Measurements from ENCODE around the gene PRSS53.

Gene PRSS53

DNA sequence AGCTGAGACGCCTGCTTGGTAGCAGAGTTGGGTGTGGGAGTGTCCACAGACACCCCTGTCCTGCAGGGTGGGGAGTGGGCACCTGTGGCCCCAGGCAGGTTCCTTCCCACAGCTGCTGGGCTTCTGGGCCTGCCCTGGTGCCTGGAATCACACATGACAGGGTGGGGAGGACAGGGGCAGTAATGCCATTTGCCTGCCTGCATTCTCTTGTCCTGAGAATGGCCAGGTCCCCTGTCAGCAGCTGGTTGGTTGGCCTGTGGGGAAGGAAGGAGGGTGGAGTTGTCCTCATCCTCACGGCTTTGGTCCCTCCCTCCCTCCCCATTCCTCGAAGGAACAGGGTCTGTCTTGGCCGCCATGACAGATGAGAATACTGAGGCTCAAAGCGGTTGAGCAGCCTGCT lies 5.2 kb downstream of the PRSS53 start:
- H2AFZ ChIP-seq (ENCODE audit: low read depth, low read length), result no peak overlapping the region
- H3K27me3 ChIP-seq (ENCODE audit: insufficient read depth, low read length), result no peaks in the 10 kb centered on the region
- no peak overlapping the region for H3K4me3 ChIP-seq (ENCODE audit: low read length)
- no peaks in the 10 kb centered on the region for H3K4me1 ChIP-seq (ENCODE audit: insufficient read depth, low read length)
- no peaks in the 10 kb centered on the region for H3K9me3 ChIP-seq (ENCODE audit: low read length)
- peaks cover 52% of the 10 kb centered on the region for H3K36me3 ChIP-seq (ENCODE audit: insufficient read depth, low read length)

GRCh38 chr16:31083081-31083480 lies 5.7 kb downstream of the PRSS53 start:
- Histone ChIP-seq H3K27me3 (ENCODE audit: insufficient read depth, low read length) (no peaks in the 10 kb centered on the region), H3K36me3 (ENCODE audit: insufficient read depth, low read length) (peaks cover 57% of the 10 kb centered on the region), H3K9me3 (ENCODE audit: low read length) (no peaks in the 10 kb centered on the region), H2AFZ (ENCODE audit: low read depth, low read length) (no peak overlapping the region), H3K4me3 (ENCODE audit: low read length) (no peak overlapping the region), H3K4me1 (ENCODE audit: insufficient read depth, low read length) (no peaks in the 10 kb centered on the region)

DNA sequence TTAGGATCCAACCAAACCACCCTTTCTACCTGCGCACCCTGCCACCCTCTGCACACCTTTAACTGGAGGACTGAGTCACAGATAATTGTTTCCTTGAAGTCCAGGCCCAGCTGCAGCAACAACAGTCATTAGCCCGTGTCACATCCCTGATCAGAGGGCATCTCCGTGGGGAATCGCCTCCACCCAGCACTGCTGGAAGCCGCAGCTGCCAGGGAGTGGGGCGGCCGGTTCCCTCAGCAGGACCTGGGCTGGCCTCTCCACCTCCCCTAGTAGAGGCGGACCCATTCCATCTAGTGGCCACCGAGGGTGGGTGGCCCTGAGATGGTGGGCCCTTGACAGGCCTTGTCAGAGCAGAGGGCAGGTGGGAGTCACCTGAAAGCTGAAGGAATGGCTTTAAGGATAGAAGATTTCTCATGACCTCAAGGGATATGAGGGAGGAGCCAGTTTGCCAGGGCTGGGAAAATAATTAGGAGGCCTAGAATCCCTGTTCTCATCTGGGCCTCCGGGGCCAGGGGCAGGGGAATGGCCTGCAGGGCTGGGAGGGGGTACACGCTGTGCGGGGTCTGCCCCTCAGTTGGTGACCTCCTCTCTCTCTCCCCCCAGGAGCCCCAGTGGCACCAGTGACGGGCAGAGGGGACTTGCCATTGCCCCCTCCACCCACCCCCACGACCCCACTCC lies 6.2 kb downstream of the PRSS53 start:
- no peaks in the 10 kb centered on the region for H3K9me3 ChIP-seq (ENCODE audit: low read length)
- no peak overlapping the region for H3K4me3 ChIP-seq (ENCODE audit: low read length)
- no peaks in the 10 kb centered on the region for H3K4me1 ChIP-seq (ENCODE audit: insufficient read depth, low read length)
- H2AFZ ChIP-seq (ENCODE audit: low read depth, low read length), result no peak overlapping the region
- H3K27me3 ChIP-seq (ENCODE audit: insufficient read depth, low read length), result no peaks in the 10 kb centered on the region
- H3K36me3 ChIP-seq (ENCODE audit: insufficient read depth, low read length), result peaks cover 61% of the 10 kb centered on the region

DNA sequence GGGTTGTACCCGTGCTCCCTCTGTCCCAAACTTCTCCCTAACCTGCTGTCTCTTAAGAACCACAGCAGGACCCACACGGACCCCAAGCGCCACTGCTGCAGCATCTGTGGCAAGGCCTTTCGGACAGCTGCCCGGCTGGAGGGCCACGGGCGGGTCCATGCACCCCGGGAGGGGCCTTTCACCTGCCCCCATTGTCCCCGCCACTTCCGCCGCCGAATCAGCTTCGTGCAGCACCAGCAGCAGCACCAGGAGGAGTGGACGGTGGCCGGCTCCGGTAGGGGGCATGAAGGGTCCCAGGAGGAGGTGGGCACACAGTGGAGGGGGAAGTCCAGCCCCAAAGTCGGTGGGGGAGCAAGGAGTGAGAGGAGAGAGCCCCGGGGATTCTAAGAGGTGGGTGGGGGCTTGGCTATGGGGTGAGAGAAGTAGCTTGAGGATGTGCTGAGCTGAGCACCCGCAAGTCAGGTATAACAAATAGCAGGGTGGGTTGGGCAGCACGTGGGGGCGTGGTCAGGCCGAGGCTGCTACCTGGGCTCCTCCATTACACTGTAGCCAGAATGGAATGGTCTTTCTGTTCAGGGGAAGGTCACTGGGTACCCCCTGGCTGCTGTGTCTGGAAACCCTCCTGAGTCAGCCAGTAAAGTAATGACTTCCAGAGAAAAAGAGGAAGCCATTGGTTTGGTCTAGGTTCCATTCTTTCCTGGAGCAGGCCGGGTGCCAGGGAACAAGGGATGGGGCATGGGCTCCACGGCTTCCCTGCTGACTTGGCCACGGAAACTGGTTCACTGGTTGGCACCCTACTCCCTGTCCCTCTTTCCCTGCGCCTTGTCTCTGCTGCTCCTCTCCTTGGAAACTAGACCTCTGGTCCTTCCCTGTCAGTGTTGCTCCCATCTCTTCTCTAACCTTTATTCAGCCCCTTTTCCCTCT lies 7.1 kb downstream of the PRSS53 start:
- H3K9me3 ChIP-seq (ENCODE audit: low read length), result no peaks in the 10 kb centered on the region
- H3K4me1 ChIP-seq (ENCODE audit: insufficient read depth, low read length), result no peaks in the 10 kb centered on the region
- H3K36me3 ChIP-seq (ENCODE audit: insufficient read depth, low read length), result peaks cover 68% of the 10 kb centered on the region
- no peak overlapping the region for H2AFZ ChIP-seq (ENCODE audit: low read depth, low read length)
- H3K27me3 ChIP-seq (ENCODE audit: insufficient read depth, low read length), result no peaks in the 10 kb centered on the region
- no peak overlapping the region for H3K4me3 ChIP-seq (ENCODE audit: low read length)

DNA sequence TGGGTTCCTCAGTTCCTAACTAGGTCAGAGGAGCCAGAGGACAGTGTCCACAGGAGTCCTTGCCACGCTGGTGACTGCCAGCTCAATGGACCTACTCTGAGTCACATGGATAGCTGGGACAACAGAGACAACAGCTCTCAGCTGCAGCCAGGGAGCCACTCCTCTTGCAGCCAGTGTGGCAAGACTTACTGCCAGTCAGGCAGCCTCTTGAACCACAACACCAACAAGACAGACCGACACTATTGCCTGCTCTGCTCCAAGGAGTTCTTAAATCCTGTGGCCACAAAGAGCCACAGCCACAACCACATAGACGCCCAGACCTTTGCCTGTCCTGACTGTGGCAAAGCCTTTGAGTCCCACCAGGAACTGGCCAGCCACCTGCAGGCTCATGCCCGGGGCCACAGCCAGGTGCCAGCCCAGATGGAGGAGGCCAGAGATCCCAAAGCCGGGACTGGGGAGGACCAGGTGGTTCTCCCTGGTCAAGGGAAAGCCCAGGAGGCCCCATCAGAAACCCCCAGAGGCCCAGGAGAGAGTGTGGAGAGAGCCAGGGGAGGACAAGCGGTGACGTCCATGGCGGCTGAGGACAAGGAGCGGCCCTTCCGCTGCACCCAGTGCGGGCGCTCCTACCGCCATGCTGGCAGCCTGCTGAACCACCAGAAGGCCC lies 7.9 kb downstream of the PRSS53 start:
- Histone ChIP-seq H3K36me3 (ENCODE audit: insufficient read depth, low read length) (peaks cover 76% of the 10 kb centered on the region), H3K4me3 (ENCODE audit: low read length) (no peak overlapping the region), H3K27me3 (ENCODE audit: insufficient read depth, low read length) (no peaks in the 10 kb centered on the region)

DNA sequence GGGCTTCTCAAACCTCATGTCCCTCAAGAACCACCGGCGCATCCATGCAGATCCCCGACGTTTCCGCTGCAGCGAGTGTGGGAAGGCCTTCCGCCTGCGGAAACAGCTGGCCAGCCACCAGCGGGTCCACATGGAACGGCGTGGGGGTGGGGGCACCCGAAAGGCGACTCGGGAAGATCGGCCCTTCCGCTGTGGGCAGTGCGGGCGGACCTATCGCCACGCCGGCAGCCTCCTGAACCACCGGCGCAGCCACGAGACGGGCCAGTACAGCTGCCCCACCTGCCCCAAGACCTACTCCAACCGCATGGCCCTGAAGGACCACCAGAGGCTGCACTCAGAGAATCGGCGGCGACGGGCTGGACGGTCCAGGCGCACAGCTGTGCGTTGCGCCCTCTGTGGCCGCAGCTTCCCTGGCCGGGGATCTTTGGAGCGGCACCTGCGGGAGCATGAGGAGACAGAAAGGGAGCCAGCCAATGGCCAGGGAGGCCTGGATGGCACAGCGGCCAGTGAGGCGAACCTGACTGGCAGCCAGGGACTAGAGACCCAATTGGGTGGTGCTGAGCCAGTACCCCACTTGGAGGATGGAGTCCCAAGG lies 8.6 kb downstream of the PRSS53 start:
- H3K9me3 ChIP-seq (ENCODE audit: low read length), result no peaks in the 10 kb centered on the region
- H3K4me3 ChIP-seq (ENCODE audit: low read length), result no peak overlapping the region
- H3K36me3 ChIP-seq (ENCODE audit: insufficient read depth, low read length), result peaks cover 77% of the 10 kb centered on the region
- no peak overlapping the region for H2AFZ ChIP-seq (ENCODE audit: low read depth, low read length)
- peaks cover under 1% of the 10 kb centered on the region for H3K4me1 ChIP-seq (ENCODE audit: insufficient read depth, low read length)
- H3K27me3 ChIP-seq (ENCODE audit: insufficient read depth, low read length), result no peaks in the 10 kb centered on the region

More for the DNA sequence above, 7.9 kb downstream of the PRSS53 start:
- Histone ChIP-seq H3K4me1 (ENCODE audit: insufficient read depth, low read length) (no peaks in the 10 kb centered on the region), H3K9me3 (ENCODE audit: low read length) (no peaks in the 10 kb centered on the region), H2AFZ (ENCODE audit: low read depth, low read length) (no peak overlapping the region)

DNA sequence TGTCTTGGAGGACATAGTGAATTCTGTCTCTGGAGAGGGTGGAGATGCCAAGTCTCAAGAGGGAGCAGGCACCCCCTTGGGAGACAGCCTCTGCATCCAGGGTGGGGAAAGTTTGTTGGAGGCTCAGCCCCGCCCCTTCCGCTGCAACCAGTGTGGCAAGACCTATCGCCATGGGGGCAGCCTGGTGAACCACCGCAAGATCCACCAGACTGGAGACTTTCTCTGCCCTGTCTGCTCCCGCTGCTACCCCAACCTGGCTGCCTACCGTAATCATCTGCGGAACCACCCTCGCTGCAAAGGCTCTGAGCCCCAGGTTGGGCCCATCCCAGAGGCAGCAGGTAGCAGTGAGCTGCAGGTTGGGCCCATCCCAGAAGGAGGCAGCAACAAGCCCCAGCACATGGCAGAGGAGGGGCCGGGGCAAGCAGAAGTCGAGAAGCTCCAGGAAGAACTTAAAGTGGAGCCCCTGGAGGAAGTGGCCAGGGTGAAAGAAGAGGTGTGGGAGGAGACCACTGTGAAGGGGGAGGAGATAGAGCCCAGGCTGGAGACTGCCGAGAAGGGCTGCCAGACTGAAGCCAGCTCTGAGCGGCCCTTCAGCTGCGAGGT lies 9.3 kb downstream of the PRSS53 start:
- H3K9me3 ChIP-seq (ENCODE audit: low read length), result no peaks in the 10 kb centered on the region
- no peaks in the 10 kb centered on the region for H3K27me3 ChIP-seq (ENCODE audit: insufficient read depth, low read length)
- H3K4me1 ChIP-seq (ENCODE audit: insufficient read depth, low read length), result peaks cover 5% of the 10 kb centered on the region
- no peak overlapping the region for H2AFZ ChIP-seq (ENCODE audit: low read depth, low read length)
- no peak overlapping the region for H3K4me3 ChIP-seq (ENCODE audit: low read length)
- peaks cover 77% of the 10 kb centered on the region for H3K36me3 ChIP-seq (ENCODE audit: insufficient read depth, low read length)

GRCh38 chr16:31078597-31079341 lies 10.0 kb downstream of the PRSS53 start:
- peaks cover 5% of the 10 kb centered on the region for H3K4me1 ChIP-seq (ENCODE audit: insufficient read depth, low read length)
- peaks cover 77% of the 10 kb centered on the region for H3K36me3 ChIP-seq (ENCODE audit: insufficient read depth, low read length)
- no peaks in the 10 kb centered on the region for H3K9me3 ChIP-seq (ENCODE audit: low read length)
- H3K4me3 ChIP-seq (ENCODE audit: low read length), result no peak overlapping the region
- H2AFZ ChIP-seq (ENCODE audit: low read depth, low read length), result no peak overlapping the region
- H3K27me3 ChIP-seq (ENCODE audit: insufficient read depth, low read length), result no peaks in the 10 kb centered on the region

GRCh38 chr16:31077592-31078396 lies 10.9 kb downstream of the PRSS53 start:
- peaks cover 70% of the 10 kb centered on the region for H3K36me3 ChIP-seq (ENCODE audit: insufficient read depth, low read length)
- H2AFZ ChIP-seq (ENCODE audit: low read depth, low read length), result no peak overlapping the region
- no peaks in the 10 kb centered on the region for H3K9me3 ChIP-seq (ENCODE audit: low read length)
- peaks cover 5% of the 10 kb centered on the region for H3K4me1 ChIP-seq (ENCODE audit: insufficient read depth, low read length)
- no peaks in the 10 kb centered on the region for H3K27me3 ChIP-seq (ENCODE audit: insufficient read depth, low read length)
- no peak overlapping the region for H3K4me3 ChIP-seq (ENCODE audit: low read length)

DNA sequence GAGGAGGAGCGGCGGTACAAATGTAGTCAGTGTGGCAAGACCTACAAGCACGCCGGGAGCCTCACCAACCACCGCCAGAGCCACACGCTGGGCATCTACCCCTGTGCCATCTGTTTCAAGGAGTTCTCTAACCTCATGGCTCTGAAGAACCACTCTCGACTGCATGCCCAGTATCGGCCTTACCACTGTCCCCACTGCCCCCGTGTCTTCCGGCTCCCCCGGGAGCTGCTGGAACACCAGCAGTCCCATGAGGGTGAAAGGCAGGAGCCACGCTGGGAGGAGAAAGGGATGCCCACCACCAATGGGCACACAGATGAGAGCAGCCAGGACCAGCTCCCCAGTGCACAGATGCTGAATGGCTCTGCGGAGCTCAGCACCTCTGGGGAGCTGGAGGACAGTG lies 11.7 kb downstream of the PRSS53 start:
- Histone ChIP-seq H2AFZ (ENCODE audit: low read depth, low read length) (no peak overlapping the region), H3K27me3 (ENCODE audit: insufficient read depth, low read length) (no peaks in the 10 kb centered on the region), H3K9me3 (ENCODE audit: low read length) (no peaks in the 10 kb centered on the region), H3K4me3 (ENCODE audit: low read length) (no peak overlapping the region), H3K4me1 (ENCODE audit: insufficient read depth, low read length) (peaks cover 9% of the 10 kb centered on the region), H3K36me3 (ENCODE audit: insufficient read depth, low read length) (peaks cover 62% of the 10 kb centered on the region)

DNA sequence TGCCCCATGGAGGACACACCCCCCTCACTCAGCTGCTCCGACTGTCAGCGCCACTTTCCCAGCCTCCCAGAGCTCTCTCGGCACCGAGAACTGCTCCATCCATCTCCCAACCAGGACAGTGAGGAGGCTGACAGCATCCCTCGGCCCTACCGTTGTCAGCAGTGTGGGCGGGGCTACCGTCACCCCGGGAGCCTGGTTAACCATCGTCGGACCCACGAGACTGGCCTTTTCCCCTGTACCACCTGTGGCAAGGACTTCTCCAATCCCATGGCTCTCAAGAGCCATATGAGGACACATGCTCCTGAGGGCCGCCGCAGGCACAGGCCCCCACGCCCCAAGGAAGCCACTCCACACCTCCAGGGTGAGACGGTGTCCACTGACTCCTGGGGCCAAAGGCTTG lies 12.4 kb downstream of the PRSS53 start:
- Histone ChIP-seq H3K9me3 (ENCODE audit: low read length) (no peaks in the 10 kb centered on the region), H3K27me3 (ENCODE audit: insufficient read depth, low read length) (no peaks in the 10 kb centered on the region), H3K4me1 (ENCODE audit: insufficient read depth, low read length) (peaks cover 15% of the 10 kb centered on the region), H3K4me3 (ENCODE audit: low read length) (no peak overlapping the region), H2AFZ (ENCODE audit: low read depth, low read length) (no peak overlapping the region), H3K36me3 (ENCODE audit: insufficient read depth, low read length) (peaks cover 55% of the 10 kb centered on the region)

Data from neuron (in vitro differentiated cells).